ENCODE data around the gene TMEM101.
A peak's percentile ranks its signal among the peaks of the same experiment; 100 is the strongest.
"Not testable (repeated sequence)": the region's sequence is repeated elsewhere in the genome, so short reads cannot be mapped to it uniquely, and the experiment has no call there.

TMEM101 gene

DNA sequence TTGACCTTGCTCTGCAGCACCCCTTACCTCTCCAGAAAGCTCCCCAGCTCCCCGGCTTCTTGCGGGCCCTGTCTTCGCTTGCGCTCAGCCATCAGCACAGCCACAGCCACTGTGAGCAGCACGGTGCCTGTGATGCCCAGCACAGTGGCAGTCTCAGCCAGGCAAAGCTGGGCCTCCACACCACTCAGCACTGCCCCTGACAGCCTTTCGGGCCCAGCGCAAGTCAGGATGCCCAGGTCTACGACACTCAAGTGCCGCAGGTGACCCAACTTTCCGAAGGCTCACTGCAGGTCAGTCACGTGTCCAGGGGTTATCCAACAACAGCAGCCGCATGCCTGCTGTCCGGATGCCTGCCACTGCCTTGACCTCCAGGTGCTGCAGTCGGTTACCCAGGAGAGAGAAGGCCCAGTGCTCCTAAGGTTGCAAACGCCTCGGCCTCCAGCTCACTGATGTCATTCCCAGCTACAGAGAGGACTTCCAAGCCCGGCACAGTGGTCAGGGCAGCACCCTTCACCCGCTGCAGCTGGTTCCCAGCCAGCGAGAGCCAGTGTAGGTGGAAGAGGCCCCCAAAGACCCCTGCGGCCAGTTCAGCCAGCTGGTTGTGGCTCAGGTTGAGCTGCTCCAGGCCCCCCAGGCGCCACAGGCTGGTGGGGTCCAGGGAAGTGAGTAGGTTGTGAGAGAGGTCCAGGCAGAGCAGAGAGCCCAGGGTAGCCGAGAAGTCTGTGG is 8.9 kb upstream of the TMEM101 start:
- no peak for DNase-seq

DNA sequence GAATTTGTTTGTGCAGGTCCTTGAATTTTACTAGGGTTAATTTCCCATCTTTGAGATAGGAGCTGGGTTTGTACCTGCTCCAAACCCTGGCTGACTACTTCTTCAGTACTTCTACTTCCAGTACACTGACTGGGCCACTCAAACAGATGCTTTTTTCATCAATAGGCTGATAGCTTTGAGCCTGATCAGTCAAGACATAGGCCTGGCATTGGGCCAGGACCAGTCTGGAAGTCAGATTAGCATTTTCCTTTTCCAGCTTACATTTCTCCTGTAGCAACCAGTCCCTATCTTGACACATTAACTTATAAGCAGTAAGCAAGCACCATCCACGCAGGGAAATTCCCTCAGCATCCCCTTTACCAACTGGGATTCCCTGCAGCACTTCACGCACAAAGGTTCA is 7.5 kb upstream of the TMEM101 start:
- DNase-seq = no peak

GRCh38 chr17:44021227-44021626 is 6.5 kb upstream of the TMEM101 start:
- DNase-seq = not testable (repeated sequence)

GRCh38 chr17:44014133-44014436 is 678 bp downstream of the TMEM101 start:
- DNase-seq = no peak

- no peak for DNase-seq
Measured at GRCh38 chr17:44012874-44013273, 1.9 kb downstream of the TMEM101 start.

GRCh38 chr17:44012391-44012790 is 2.4 kb downstream of the TMEM101 start:
- DNase-seq = no peak

DNA sequence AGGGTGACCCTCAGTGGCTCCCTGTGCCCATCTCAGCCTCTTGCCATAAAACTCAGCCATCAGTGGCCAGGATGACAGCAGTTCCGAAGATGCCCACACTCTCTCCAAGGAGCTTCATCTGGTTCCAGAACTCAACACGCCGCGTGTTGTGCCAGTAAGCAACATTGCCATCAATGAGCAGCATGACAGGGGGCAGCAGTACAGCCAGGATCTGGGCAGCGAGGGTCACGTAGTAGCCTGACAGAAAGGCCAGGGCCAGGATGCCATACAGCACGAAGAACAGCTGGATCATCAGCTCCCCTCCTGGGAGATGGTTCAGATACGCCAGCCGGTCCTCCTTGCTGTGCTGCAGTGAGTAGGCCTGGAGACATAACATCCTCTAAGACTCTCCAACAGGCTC is 2.9 kb downstream of the TMEM101 start:
- DNase-seq = no peak

DNA sequence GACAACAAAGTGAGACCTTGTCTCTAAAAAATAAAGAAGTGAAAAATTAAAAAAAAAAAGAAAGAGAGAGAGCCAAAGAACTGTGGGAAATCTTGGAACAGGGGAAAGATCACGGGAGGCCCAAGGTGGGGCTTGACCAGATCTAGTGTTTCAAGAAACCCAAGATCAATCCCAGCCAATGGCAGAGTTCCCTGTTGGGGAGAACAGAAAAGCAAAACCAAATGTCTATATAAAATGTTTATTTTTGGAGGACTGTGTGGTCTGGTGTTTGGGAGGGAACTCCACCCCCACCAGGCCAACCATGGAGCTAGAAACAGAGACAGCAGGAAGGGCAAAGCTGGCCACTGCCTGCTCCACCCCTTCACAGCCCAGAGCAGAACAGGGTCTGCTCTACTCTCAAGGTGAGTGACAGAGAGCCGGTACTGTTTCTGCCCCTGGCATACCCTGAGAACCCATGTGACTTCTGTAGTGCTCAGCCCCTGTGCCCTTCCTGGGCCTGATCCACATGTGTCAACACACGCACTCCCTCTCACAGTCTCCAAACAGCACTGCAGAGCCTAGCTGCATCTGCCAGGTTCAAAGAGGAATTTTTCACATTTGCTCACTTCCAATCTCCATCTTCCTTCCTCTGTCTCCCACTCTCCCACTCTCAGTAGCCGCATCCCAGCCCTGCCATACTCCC is 3.7 kb downstream of the TMEM101 start:
- peak; percentile 30 for DNase-seq

DNA sequence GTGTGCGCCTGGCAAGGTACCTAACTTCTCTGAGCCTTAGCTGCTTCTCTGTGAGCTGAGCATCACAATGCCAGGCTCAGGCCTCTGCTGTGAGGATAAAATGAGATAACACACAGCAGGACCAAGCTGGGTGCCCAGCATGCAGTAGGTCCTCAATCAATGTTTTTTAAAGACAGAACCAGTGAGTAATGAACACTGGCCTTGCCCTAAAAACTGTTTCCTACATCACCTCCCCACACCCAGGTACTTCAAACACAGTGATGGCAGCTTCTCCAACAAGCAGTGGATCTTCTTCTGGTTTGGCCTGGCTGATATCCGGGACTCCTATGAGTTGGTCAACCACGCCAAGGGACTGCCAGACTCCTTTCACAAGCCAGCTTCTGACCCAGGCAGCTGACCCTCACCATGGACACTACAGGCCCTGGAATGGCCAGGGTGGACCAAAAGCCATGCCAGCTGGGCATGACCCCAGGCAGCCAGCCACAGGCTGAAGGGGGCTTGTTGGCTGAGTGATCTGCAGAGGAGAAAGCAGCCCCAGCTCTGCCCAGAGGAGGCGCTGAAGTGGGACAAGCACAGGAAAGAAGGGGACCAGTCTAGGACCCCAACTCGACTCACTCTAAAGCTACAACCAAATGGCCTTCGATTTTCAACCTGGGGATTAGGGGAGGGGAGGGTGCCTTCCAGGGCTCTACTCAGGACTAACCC is 6.4 kb downstream of the TMEM101 start:
- DNase-seq = no peak

- no peak for DNase-seq
Measured at GRCh38 chr17:44007346-44008204, 7.2 kb downstream of the TMEM101 start.

DNA sequence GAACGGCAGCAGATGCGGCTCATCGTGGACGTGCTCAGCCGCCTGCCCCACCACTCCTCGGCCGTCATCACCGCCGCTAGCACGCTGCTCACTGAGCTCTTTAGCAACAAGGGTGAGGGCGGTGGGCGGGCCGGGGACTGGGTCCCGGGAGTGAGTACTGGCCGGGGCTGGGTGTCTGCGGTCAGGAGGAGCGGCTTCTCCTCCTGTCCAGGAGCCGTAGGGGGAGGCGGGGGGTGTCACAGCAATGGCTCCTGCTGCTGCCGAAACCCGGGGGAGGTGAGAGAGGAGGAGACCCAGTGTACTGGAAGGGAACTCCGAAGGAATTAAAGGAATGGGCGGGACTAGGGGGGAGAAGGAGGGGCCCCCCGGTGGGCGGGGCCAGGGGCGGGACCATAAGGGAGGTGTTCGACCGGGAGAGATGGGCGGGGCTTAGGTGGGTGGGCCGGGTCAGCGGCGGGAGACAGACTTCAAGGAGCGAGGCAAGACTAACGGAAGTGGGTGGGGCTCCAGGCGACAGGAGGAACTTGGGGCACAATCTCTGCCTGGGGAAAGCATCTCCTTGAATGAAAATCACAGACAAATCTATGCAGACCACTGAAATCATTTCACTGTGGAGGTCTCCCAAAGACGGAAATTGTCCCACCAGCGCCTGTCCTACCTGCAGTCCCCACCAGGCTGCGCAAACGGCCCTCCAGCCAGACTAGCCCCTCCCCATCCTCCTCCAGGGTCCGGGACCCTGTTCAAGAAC is 8.0 kb downstream of the TMEM101 start:
- DNase-seq = peak; percentile 98

DNA sequence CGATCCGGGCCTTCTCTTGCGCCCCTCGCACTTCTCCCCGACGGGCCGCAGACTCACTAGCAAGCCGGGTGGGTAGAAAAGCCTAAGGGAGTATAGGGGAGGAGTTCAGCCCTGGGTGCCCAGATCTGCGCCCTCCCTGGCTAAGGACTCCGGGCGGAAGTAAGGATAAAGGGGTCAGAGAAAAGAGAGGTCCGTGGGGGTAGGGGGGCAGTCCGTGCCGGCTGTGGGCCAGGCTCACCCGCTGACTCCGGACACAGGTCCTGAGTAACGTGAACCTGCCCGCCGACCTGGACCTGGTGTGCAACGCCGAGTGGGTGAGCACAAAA is 8.5 kb downstream of the TMEM101 start:
- no peak for DNase-seq

GRCh38 chr17:44005527-44006271 is 9.1 kb downstream of the TMEM101 start:
- peak; percentile 95 for DNase-seq

DNA sequence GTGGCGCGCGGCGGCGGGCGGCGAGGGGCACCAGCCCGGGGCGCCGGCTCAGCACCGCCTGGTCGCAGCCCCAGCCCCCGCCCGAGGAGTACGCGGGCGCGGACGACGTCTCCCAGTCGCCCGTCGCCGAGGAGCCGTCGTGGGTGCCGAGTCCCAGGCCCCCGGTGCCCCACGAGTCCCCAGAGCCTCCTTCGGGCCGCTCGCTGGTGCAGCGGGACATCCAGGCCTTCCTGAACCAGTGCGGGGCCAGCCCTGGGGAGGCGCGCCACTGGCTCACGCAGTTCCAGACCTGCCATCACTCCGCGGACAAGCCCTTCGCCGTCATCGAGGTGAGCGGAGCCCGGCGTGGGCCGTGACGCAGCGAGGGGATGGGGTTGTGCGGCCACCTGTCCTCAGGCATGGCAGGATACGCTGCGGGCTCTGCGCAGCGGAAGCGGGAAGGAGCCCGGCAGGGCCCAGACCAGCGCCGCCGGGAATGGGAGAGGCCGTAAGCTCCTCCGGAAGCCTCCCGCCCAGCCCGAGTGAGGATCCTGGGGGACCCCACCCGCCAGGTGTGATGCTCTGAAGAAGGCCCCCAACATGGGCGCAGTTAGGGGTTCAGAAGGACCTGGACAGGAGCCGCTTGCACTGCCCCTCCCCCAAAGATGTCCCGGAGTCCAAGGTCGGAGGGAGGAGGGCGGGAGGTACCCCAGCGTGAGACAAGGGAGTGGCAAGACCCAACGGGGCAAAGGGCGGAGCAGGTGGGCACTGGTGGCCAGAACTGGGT is 9.8 kb downstream of the TMEM101 start:
- peak; percentile 90 for DNase-seq

- peak; percentile 80 for DNase-seq
Measured at GRCh38 chr17:44004077-44004760, 10.5 kb downstream of the TMEM101 start, which contains the start of gene NAGS. Gene NAGS, plus strand, starts transcription at chr17:44004622. Its CDS starts 42 bp downstream, at chr17:44004664.

DNA sequence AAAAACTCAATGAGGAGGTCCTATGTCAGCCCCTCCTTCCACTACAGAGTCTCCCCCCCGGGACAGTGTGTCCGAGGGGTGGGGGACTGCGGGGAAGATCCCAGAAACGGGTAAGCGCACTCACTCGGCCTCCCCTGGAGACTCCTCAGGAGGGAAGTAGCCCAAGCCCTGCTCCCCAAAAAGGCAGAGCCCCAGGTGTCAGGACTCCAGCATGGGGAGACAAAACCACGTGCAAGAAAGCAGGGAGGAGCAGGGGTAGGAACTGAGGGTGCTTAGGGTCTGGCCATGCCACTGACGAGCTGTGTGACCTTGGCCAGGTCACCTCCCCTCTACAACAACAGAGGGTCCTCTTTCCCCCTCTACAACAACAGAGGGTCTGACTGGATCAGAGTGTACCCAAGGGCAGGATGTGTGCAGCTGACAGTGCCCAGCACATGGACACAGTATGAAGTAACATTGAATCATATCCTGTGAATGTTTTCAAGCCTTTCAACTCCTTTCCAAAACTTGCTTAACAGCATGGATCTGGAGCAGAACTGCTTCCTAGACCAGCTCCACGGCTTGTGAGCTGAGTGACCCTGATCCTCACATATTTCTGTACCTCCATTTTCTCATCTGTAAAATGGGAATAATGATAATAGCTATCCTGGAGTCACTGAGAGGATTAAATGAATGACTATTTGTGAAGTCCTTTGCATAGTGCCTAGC is 12.5 kb downstream of the TMEM101 start:
- no peak for DNase-seq

DNA sequence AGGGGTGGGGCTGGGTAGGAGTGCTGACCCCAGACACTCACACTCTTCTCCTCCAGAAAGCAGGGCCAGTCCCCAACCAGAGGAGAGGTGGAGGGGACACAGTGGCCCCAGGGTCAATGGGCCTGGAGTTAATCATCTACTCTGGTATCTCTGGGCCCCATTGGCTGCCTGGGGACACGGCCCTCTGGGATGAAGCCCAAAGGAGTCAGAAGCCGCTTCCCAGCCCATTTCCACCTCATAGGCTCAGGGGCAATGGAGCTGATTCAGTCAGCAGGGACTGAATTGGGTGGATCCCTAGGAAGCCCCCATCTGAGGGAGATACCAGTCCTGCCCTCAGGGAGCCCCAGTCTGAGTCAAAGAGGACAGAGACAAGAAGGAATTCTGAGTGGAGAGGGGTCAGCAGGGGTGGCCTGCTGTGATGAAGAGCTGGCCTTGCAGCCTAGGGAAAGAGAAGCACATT is 13.3 kb downstream of the TMEM101 start:
- DNase-seq = no peak

- no peak for DNase-seq
Measured at GRCh38 chr17:44000871-44001460, 13.8 kb downstream of the TMEM101 start.

All from DMS53 (cell line).